NCI-H1092 (cell line): ENCODE data around the gene HOGA1.
"Not testable (repeated sequence)": the region's sequence is repeated elsewhere in the genome, so short reads cannot be mapped to it uniquely, and the experiment has no call there.

Source experiments
- DNase-seq: peaks from one replicate; lab custom pipeline; 2025; lab: John Stamatoyannopoulos, UW

Gene HOGA1

DNA sequence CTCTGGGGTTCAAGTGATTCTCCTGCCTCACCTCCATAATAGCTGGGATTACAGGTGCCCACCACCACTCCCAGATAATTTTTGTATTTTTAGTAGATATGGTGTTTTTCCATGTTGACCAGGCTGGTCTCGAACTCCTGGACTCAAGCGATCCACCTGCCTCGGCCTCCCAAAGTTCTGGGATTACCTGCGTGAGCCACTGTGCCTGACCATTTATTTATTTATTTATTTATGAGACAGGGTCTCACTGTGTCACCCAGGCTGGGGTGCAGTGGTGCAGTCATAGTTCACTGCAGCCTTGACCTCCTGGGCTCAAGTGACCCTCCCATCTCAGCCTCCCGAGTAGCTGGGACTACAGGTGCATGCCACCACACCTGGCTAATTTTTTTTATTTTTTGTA, 29.9 kb upstream of the HOGA1 start:
- DNase-seq = not testable (repeated sequence)

DNA sequence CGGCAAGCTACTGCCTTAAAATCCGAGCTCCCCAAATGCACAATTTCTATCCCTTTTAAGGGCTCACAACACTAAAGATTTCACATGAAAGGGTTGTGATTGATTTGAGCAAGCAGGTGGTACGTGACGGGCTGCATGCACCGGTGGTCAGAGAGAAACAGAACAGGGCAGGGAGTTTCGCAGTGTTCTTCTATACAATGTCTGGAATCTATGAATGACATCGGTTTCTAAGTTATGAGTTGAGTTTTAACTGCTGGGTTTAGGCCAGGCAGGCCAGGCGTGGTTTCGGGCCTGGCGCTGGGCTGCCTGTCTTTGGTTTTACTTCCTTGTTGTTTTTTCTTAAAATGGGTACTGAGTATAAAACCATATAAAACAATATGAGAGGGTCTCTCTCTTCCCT, 28.6 kb upstream of the HOGA1 start:
- not testable (repeated sequence) for DNase-seq

DNA sequence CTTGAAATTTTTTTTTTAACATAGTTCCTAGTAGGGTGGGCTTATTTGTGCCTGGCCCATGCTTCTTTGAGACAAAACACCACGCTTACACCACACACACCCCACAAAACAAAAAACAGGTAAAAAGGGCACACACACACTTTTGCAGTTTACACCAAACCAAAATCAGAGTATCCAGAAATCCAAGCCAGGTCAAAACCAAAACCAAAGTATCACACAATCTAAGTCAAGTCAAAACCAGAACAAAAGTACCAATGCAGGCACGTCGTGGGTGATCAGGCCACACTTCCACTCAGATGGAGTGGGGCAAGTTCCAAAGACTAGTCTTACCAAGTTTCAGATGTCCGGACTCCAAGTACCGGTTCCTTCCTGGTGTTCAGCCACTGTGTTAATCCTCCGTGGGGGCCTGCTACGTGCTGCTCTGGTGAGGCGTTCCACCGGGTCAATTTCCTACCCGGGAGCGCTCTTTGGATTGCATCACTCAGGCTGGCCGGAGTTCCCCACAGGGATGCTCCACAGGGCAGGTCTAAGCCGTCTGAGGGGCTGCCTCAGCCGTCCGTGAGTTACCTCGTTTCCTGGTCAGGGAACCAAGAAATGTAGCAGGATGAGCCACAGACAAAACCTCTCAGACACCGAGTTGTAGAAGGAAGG, 23.3 kb upstream of the HOGA1 start:
- not testable (repeated sequence) for DNase-seq

DNA sequence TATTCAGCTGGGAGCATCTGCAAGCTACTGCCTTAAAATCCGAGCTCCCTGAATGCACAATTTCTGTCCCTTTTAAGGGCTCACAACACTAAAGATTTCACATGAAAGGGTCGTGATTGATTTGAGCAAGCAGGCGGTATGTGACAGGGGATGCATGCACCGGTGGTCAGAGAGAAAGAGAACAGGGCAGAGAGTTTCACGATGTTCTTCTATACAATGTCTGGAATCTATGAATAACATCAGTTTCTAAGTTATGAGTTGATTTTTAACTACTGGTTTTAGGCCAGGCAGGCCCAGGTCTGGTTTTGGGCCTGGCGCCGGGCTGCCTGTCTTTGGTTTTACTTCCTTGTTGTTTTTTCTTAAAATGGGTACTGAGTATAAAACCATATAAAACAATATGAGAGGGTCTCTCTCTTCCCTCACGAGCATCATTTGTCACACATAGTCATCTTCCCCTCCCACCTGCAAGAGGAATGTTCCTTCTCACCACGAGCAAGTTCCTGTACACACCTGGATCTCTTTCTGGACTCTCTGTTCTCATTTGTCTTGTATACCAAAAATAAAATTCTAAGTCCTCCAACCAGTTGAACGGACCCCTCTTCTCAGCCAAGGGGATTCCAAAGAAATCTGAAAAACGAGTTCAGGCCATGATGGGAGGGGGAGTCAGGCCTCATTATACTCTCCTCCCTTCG, 22.7 kb upstream of the HOGA1 start:
- DNase-seq = not testable (repeated sequence)

DNA sequence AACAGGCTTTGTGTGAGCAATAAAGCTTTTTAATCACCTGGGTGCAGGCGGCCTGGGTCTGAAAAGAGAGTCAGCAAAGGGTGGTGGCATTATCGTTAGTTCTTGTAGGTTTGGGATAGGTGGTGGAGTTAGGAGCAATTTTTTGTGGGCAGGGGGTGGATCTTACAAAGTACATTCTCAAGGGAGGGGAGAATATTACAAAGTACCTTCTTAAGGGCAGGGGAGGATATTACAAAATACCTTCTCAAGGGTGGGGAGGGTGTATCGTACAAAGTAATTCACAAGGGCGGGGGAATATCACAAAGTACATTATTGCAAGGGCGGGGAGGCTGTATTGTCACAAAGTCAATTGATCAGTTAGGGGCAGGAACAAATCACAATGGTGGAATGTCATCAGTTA, 21.9 kb upstream of the HOGA1 start:
- DNase-seq = not testable (repeated sequence)

DNA sequence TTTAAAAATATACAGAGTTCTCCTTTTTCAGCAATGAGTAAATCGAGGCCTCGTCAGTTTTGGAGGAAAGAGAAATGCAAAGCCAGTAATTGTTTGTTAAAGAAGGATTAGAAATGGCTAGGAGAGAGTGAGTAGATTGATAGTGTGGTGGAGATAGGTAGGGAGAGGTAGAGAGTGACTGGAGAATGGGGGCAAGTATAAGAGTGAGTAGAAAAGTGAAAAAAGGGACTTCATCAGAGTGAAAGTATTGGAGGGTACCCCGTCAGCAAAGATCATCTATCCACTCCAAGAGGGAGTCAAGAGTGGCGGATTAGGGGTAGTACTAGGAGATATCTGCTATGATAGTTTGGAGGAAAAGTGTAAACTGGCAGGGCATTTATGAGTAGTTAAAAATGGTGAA, 20.9 kb upstream of the HOGA1 start:
- DNase-seq = no peak

DNA sequence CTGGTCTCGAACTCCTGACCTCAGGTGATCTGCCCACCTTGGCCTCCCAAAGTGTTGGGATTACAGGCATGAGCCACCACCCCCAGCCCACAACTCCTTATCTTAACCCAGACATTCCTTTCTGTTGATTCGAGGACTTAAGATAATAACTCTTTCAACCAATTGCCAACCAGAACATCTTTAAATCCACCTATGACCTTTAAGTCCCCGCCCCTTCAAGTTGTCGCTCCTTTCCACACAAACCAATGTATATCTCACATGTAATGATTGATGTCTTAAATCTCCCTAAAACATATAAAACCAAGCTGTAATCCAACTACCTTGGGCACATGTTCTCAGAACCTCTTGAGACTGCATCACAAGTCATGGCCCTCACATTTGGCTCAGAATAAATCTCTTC, 19.4 kb upstream of the HOGA1 start:
- no peak for DNase-seq

DNA sequence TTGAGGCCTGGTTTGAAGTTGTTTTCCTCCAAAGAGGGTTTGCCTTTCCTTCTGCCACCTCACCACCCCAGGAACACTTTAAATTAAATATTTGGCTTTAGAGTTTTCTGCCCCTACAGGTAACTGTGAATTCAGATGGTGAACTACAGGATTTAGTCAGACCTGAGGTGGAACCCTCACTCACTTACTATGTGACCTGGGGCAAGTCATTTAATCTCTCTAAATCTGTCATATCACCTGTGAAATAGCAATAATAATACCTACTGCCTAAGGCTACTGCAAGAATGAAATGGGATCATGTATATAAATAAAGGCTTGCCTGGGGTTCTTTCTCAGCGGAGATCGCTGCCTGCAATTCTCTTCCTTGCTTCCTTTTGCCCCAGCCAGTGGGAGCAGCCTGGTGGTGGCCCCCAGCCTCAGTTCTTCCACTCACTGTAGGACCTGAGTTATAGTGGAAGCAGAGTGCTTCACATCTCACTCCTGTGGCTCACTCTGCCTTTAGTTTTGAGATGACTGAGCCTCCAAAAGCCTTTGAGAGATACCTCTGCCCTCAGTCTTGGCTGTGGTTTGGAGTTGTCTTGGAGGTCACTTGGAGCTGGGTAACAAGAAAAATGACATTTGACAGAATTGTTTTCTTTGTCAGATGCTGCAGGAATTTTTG, 17.7 kb upstream of the HOGA1 start:
- no peak for DNase-seq

DNA sequence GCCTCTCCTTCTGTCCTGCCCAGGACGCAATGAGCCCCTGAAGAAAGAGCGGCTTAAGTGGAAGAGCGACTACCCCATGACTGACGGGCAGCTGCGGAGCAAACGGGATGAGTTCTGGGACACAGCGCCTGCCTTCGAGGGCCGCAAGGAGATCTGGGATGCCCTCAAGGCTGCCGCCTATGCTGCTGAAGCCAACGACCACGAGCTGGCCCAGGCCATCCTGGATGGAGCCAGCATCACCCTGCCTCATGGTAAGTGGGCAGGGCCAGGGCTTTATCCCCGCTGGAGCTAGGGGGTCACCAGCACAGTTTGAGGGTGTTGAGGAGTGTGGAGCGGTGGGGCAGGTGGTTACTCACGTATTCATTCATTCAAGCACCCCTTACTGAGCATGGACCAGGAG, 16.3 kb upstream of the HOGA1 start:
- DNase-seq = no peak

DNA sequence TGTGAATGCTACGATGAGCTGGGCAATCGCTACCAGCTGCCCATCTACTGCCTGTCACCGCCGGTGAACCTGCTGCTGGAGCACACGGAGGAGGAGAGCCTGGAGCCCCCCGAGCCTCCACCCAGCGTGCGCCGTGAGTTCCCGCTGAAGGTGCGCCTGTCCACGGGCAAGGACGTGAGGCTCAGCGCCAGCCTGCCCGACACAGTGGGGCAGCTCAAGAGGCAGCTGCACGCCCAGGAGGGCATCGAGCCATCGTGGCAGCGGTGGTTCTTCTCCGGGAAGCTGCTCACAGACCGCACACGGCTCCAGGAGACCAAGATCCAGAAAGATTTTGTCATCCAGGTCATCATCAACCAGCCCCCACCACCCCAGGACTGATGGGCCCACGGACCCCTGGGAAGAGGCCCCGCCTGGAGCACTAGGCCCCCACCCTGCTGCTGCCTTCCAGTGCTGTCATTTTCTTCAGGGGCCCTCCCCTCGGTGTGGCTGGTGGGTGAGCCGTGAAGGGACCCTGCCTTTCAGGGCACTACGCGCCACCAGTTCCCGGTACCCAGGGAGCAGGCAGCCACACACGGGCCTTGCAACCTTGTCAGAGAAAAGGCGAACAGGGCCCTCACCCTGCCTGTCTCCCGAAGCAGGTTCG, 13.9 kb upstream of the HOGA1 start:
- DNase-seq = no peak

DNA sequence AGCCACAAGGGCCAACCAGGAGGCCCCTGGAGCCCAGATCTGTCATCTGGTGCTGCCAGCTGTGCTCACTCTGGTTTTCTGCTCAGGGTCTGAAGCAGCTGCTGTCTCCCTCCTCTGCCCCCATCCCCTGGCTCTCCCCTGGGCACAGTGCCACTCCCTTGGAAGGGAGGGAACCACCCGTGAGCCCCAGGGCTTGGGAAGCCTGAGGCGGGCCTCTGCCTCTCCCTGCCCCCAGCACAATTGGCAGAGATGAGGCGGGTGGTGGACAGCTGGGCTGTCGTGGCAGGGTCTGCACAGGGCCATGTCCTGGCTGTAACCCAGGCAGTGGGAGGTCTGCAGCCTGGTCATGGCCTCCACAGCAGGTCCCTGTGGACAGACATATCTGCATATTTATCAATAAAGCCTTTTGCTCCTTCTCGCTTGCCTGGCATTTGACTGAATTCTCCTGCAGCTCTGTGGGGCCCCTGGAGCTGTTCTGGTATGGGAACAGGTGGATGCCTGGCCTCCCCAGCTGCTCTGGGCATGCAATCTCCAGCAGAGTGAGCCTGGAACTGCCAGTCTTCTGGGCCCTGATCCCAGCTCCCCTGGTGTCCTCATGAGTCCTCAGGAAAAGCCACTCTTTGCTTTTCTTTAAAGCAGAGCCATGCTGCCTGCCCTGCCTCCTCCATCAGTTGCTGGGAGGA, 13.3 kb upstream of the HOGA1 start:
- DNase-seq = no peak

DNA sequence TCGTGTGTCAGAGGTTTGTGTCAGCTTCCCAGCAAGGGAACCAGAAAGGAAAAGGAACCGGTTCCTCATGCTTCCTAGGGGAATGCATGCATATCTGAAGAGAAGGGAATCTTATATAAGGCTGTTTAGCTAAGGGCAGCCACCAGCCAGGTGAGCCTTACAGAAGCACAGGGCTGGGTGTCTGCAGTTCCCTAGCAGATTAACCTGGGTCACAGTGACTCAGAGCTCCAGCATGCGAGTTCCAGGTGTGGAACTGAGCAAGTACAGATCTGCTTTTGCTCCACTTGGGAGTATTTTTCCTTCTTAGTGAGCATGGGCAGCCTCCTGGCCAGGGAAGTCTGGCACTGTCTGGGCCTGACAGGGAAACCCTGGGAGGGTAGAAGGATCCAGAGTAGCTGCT, 12.6 kb upstream of the HOGA1 start:
- no peak for DNase-seq

DNA sequence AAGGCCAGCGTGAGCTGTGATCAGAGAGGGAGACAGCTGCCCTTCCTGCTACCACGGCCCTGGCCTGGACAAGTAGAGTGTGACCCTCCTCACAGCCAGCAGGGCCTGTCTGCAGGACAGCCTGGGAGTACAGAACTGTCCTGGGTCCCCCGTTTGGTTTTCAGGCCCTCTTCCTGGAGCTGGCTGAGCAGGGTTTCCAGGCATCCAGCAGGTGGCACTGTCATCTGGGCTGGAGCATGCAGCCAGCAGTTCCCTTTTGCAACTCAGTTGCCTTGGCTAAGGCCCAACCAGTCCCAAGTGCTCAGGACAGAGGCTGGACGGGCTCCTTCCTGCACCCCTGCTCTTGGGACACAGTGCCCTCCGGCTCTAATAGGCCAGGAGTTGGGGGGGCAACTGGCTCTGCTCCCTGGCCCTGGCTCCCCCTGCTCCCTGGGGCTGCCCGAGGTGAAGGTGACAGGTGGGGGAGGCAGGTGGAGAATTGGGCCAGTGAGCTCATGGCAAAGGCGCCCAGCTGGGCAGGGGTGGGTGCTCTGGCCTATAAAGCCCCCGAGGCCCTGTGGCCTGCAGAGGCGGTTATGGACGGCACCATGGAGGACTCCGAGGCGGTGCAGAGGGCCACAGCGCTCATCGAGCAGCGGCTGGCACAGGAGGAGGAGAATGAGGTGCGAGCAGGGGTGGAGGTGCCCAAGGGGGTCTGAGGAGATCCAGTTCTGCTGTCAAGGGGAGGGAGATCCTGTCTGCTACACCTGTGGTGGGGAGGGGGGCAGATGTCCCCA, 11.8 kb upstream of the HOGA1 start, which contains the start of gene ANKRD2:
TSS of gene ANKRD2 (plus strand) at position 566 of the 776 bp plus-strand sequence. CDS start at position 576, 10 bp downstream.
- DNase-seq = peak; percentile 17

DNA sequence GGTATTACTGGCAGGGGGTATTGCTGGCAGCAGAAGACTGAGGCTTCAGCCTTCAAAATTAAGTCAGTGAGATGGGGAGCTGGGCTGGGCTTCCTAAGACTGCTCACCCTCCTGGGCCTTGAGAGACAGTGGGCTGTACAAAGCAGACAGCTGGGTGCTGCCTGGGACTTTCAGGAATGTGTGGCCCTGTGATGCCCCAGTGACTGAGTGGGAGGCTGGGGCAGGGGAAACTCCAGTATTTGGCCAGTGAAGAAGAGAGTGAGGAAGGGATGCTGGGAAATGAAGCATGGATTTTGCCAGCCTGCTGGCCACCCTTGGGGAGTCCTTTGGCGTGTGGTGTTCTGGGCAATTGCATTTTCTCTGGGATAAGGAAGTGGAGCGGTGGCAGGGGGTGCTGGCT, 11.2 kb upstream of the HOGA1 start:
- no peak for DNase-seq

DNA sequence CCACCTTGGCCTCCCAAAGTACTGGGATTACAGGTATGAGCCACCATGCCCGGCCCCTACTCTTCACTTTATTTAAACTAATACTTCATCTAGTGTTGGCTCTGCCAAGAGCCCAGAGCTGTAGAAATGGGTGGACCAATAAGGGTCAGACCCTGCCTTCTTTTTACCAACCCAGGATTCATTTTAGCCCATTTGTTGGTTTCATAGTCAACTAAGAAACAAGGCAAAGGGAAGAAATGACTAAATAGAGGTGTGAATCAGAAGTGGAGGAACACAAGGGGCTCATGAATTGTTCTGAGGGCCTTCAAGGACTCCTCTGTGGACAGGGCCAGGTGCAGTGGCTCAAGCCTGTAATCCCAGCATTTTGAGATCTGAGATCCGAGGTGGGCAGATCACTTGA, 10.5 kb upstream of the HOGA1 start:
- DNase-seq = no peak

DNA sequence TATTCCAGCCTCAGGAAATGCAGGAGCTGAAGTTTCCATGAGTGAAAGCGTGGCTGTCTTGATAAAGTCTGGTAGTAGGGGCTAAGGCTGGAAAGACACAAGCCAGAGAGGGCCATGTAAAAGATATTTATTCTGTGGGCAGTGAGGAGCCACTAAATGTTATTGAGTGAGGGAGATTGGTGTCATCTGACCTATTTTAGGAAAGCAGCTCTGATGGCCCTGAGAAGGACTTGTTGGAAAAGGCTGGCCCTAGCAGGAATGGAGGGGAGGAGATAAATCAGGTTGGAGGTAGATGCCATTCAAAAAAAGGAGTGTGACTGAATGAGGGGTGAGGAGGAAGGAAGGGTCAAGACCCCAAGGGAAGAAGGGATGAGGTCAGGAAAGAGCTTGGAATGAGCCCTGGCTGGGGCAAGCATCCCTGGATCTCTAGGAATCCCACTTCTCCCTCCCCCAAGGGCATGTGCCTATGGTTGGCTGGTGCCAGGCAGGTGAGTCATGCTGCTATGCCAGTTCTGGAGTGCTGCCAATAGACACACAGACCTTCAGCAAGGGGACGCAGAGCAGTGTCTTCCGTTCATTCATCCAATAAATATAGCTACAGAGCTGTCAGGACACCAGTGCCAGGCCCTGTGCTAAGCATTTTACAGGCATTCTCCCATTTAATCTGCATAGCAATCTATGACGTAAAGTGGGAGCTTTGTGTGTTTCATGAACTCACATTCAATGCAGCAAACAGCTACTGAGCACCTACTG, 9.6 kb upstream of the HOGA1 start:
- DNase-seq = peak; percentile 24

DNA sequence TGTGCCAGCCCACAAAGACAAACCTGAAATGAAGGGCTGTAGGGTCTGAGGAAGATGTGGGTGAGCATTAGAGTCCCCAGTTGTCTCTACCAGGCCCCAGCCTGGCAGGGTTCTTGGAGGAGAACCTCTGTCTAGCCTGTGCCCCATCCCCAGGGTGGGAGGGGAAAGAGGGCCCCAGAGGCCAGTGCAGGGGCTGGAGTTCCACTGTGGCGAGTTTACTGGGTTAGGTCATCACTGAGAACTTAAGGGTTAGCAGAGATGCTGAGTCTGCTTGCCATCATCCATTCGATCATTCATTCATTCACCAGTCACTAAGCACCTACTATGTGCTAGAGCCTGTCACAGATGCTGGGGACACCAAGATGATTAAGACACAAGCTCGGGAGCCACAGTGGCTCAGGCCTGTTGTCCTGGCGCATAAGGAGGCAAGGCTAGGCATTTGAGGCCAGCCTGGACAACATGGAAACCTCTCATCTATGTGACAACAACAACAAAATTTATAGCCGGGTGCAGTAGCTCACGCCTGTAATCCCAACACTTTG, 9.0 kb upstream of the HOGA1 start:
- no peak for DNase-seq

DNA sequence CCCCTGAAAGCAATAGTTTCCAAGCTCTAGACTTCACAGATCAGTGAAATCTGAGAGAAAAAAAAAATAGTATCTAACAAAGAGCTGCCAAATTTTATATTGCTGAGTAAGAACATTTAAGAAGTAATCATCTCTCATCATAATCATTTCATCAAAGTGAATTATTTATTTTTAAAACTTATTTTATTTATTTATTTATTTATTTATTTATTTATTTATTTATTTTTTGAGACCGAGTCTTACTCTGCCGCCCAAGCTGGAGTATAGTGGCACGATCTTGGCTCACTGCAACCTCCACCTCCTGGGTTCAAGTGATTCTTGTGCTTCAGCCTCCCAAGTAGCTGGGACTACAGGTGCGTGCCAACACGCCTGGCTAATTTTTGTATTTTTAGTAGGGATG, 7.7 kb upstream of the HOGA1 start:
- not testable (repeated sequence) for DNase-seq

DNA sequence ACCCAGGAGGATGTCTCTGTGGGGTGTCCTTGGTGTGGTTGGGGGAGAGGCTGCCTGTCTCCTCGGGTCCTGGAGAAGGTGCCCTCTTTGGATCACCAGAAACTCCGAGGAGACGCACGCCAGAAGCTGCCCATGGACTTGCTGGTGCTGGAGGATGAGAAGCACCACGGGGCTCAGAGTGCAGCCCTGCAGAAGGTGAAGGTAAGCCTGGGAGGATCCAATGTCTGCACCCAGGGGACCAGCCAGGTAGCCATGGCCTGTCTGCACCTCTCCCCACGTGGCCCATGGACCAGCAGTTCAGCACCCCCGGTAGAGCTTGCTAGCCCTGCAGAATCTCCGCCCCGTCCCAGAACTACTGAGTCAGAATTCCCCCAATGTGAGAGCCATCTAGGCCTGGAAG, 6.5 kb upstream of the HOGA1 start:
- no peak for DNase-seq

DNA sequence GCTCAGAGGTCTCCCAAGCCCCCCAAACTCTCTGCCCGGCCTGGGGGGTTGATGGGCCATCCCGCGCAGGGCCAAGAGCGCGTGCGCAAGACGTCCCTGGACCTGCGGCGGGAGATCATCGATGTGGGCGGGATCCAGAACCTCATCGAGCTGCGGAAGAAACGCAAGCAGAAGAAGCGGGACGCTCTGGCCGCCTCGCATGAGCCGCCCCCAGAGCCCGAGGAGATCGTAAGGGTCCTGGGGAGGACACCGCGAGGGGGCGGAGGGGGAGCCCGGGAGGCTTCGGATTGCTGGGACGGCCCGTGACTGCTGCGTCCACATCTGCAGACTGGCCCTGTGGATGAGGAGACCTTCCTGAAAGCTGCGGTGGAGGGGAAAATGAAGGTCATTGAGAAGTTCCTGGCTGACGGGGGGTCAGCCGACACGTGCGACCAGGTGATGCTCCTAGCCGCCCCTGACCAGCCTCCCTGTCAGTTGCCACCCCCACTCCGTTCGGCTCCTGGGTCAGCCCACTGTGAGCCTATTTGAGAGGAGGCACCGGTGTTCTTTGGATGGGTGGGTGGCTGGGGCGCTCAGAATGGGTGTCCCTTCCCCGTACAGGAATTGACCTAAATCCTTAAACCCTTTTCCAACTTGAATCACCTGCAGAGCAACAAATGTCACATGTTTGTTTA, 5.9 kb upstream of the HOGA1 start:
- no peak for DNase-seq
